ENCODE results near the gene MIR17HG. TPM values are rescaled to one million over a fixed set of nuclear protein-coding genes. Genes with fewer than 3 reads are reported as not detected.

Gene MIR17HG
- total and polyA plus RNA-seq, 7 experiments from 2014 or later: 0.28 to 17.5 (median 11.7) TPM

GRCh38 chr13:91359111-91359510 lies 11.6 kb downstream of the MIR17HG start:
- Mint-ChIP-seq H3K9me3 (peaks cover 0 to 2% (median 0%) of the 10 kb centered on the region in 11 donors), H3K4me3 (no peak overlapping the region), H3K27me3 (no peaks in the 10 kb centered on the region), H3K27ac (peak overlapping the region in 3 of 9 donors; percentile 6 to 67 (median 9)), H3K4me1 (peaks cover 17 to 34% (median 30%) of the 10 kb centered on the region in 7 donors), H3K36me3 (peaks cover 4 to 19% (median 8%) of the 10 kb centered on the region in 5 donors)
- Histone ChIP-seq H3K4me1 (ENCODE audit: control insufficient read depth in 2 of 2, insufficient read depth in 2 of 2, low read length in 2 of 2) (no peaks in the 10 kb centered on the region), H3K9me3 (ENCODE audit: control insufficient read depth in 2 of 3, low read length in 3 of 3) (no peaks in the 10 kb centered on the region), H3K27me3 (ENCODE audit: control insufficient read depth in 2 of 2, insufficient read depth in 2 of 2, low read length in 2 of 2) (no peaks in the 10 kb centered on the region), H3K4me3 (ENCODE audit: low read length) (no peak overlapping the region), H3K27ac (ENCODE audit: low read depth, low read length) (no peak overlapping the region), H3K36me3 (ENCODE audit: control insufficient read depth in 2 of 3, insufficient read depth in 3 of 3, low read length in 3 of 3) (peaks cover 0 to 3% (median 0%) of the 10 kb centered on the region in 3 experiments)
- CTCF ChIA-PET: interaction anchor here (1.2 kb wide), 1 partner anchor 10 kb away, joined by 4 read pairs; no protein-coding TSS in a partner anchor
- intact Hi-C loops (cut with micrococcal nuclease): no loop called here
- POLR2A ChIA-PET: no interaction called here
- DNase-seq (no peak), ATAC-seq (no peak)

- H3K4me1 ChIP-seq (ENCODE audit: control insufficient read depth in 2 of 2, insufficient read depth in 2 of 2, low read length in 2 of 2): no peaks in the 10 kb centered on the region
- no peak overlapping the region for H3K27ac ChIP-seq (ENCODE audit: low read depth, low read length)
- Mint-ChIP-seq H3K27me3 (no peaks in the 10 kb centered on the region), H3K36me3 (peaks cover 3 to 19% (median 7%) of the 10 kb centered on the region in 5 donors), H3K27ac (peak overlapping the region in 3 of 9 donors; percentile 0 to 67 (median 6)), H3K4me3 (no peak overlapping the region), H3K9me3 (peaks cover 0 to 2% (median 0%) of the 10 kb centered on the region in 11 donors), H3K4me1 (peaks cover 17 to 34% (median 28%) of the 10 kb centered on the region in 7 donors)
- POLR2A ChIA-PET: no interaction called here
- no peaks in the 10 kb centered on the region for H3K36me3 ChIP-seq (ENCODE audit: control insufficient read depth in 2 of 3, insufficient read depth in 3 of 3, low read length in 3 of 3)
- no peaks in the 10 kb centered on the region for H3K9me3 ChIP-seq (ENCODE audit: control insufficient read depth in 2 of 3, low read length in 3 of 3)
- CTCF ChIA-PET: interaction anchor here (1.2 kb wide), 1 partner anchor 10 kb away, joined by 4 read pairs; no protein-coding TSS in a partner anchor
- DNase-seq (no peak), ATAC-seq (no peak)
- no peaks in the 10 kb centered on the region for H3K27me3 ChIP-seq (ENCODE audit: control insufficient read depth in 2 of 2, insufficient read depth in 2 of 2, low read length in 2 of 2)
- intact Hi-C loops (cut with micrococcal nuclease): no loop called here
- no peak overlapping the region for H3K4me3 ChIP-seq (ENCODE audit: low read length)
Observed at GRCh38 chr13:91359631-91360030, 12.1 kb downstream of the MIR17HG start.

- Histone ChIP-seq H3K27me3 (ENCODE audit: control insufficient read depth in 2 of 2, insufficient read depth in 2 of 2, low read length in 2 of 2) (no peaks in the 10 kb centered on the region), H3K36me3 (ENCODE audit: control insufficient read depth in 2 of 3, insufficient read depth in 3 of 3, low read length in 3 of 3) (no peaks in the 10 kb centered on the region), H3K4me3 (ENCODE audit: low read length) (no peak overlapping the region), H3K4me1 (ENCODE audit: control insufficient read depth in 2 of 2, insufficient read depth in 2 of 2, low read length in 2 of 2) (no peaks in the 10 kb centered on the region), H3K27ac (ENCODE audit: low read depth, low read length) (no peak overlapping the region), H3K9me3 (ENCODE audit: control insufficient read depth in 2 of 3, low read length in 3 of 3) (no peaks in the 10 kb centered on the region)
- Mint-ChIP-seq H3K4me3 (no peak overlapping the region), H3K4me1 (peaks cover 17 to 34% (median 28%) of the 10 kb centered on the region in 7 donors), H3K36me3 (peaks cover 0 to 19% (median 4%) of the 10 kb centered on the region in 5 donors), H3K27me3 (no peaks in the 10 kb centered on the region), H3K27ac (peak overlapping the region in 2 of 9 donors; percentile 0 to 6), H3K9me3 (peaks cover 0 to 2% (median 0%) of the 10 kb centered on the region in 11 donors)
- intact Hi-C loops (cut with micrococcal nuclease): no loop called here
- ChIA-PET POLR2A (no interaction called here), CTCF (interaction anchor here (1.2 kb wide), 1 partner anchor 11 kb away, joined by 4 read pairs; no protein-coding TSS in a partner anchor)
- ATAC-seq (no peak), DNase-seq (no peak)
Observed at GRCh38 chr13:91360246-91360751, 12.8 kb downstream of the MIR17HG start.

GRCh38 chr13:91361755-91362271 lies 14.3 kb downstream of the MIR17HG start:
- Mint-ChIP-seq H3K27ac (no peak overlapping the region), H3K27me3 (no peaks in the 10 kb centered on the region), H3K9me3 (peaks cover 0 to 2% (median 0%) of the 10 kb centered on the region in 11 donors), H3K4me1 (peaks cover 13 to 32% (median 25%) of the 10 kb centered on the region in 7 donors), H3K4me3 (no peak overlapping the region), H3K36me3 (peaks cover 0 to 10% (median 0%) of the 10 kb centered on the region in 5 donors)
- H3K36me3 ChIP-seq (ENCODE audit: control insufficient read depth in 2 of 3, insufficient read depth in 3 of 3, low read length in 3 of 3): no peaks in the 10 kb centered on the region
- no peaks in the 10 kb centered on the region for H3K27me3 ChIP-seq (ENCODE audit: control insufficient read depth in 2 of 2, insufficient read depth in 2 of 2, low read length in 2 of 2)
- no peak overlapping the region for H3K27ac ChIP-seq (ENCODE audit: low read depth, low read length)
- ChIA-PET CTCF (no interaction called here), POLR2A (no interaction called here)
- H3K4me3 ChIP-seq (ENCODE audit: low read length): no peak overlapping the region
- ATAC-seq (no peak), DNase-seq (no peak)
- intact Hi-C loops (cut with micrococcal nuclease): no loop called here
- no peaks in the 10 kb centered on the region for H3K4me1 ChIP-seq (ENCODE audit: control insufficient read depth in 2 of 2, insufficient read depth in 2 of 2, low read length in 2 of 2)
- H3K9me3 ChIP-seq (ENCODE audit: control insufficient read depth in 2 of 3, low read length in 3 of 3): no peaks in the 10 kb centered on the region

- no peak overlapping the region for H3K4me3 Mint-ChIP-seq
- no peaks in the 10 kb centered on the region for H3K27me3 Mint-ChIP-seq
- intact Hi-C loops (cut with micrococcal nuclease): no loop called here
- H3K36me3 ChIP-seq (ENCODE audit: control insufficient read depth in 2 of 3, insufficient read depth in 3 of 3, low read length in 3 of 3): no peaks in the 10 kb centered on the region
- no peak overlapping the region for H3K27ac Mint-ChIP-seq
- H3K27ac ChIP-seq (ENCODE audit: low read depth, low read length): no peak overlapping the region
- ChIA-PET POLR2A (no interaction called here), CTCF (no interaction called here)
- H3K36me3 Mint-ChIP-seq: peaks cover 0 to 4% (median 0%) of the 10 kb centered on the region in 5 donors
- no peaks in the 10 kb centered on the region for H3K4me1 ChIP-seq (ENCODE audit: control insufficient read depth in 2 of 2, insufficient read depth in 2 of 2, low read length in 2 of 2)
- H3K4me1 Mint-ChIP-seq: peaks cover 14 to 25% (median 19%) of the 10 kb centered on the region in 7 donors
- no peaks in the 10 kb centered on the region for H3K9me3 Mint-ChIP-seq
- no peaks in the 10 kb centered on the region for H3K27me3 ChIP-seq (ENCODE audit: control insufficient read depth in 2 of 2, insufficient read depth in 2 of 2, low read length in 2 of 2)
- DNase-seq (no peak), ATAC-seq (no peak)
- no peak overlapping the region for H3K4me3 ChIP-seq (ENCODE audit: low read length)
- no peaks in the 10 kb centered on the region for H3K9me3 ChIP-seq (ENCODE audit: control insufficient read depth in 2 of 3, low read length in 3 of 3)
Observed at GRCh38 chr13:91362908-91363307, 15.4 kb downstream of the MIR17HG start.

- H3K36me3 ChIP-seq (ENCODE audit: control insufficient read depth in 2 of 3, insufficient read depth in 3 of 3, low read length in 3 of 3): no peaks in the 10 kb centered on the region
- H3K27ac ChIP-seq (ENCODE audit: low read depth, low read length): no peak overlapping the region
- no peak overlapping the region for H3K4me3 ChIP-seq (ENCODE audit: low read length)
- H3K4me1 ChIP-seq (ENCODE audit: control insufficient read depth in 2 of 2, insufficient read depth in 2 of 2, low read length in 2 of 2): no peaks in the 10 kb centered on the region
- Mint-ChIP-seq H3K4me1 (peaks cover 0 to 7% (median 0%) of the 10 kb centered on the region in 7 donors), H3K27me3 (peaks cover 0 to 7% (median 0%) of the 10 kb centered on the region in 5 donors), H3K9me3 (no peaks in the 10 kb centered on the region), H3K36me3 (no peaks in the 10 kb centered on the region), H3K4me3 (no peak overlapping the region), H3K27ac (no peak overlapping the region)
- no peaks in the 10 kb centered on the region for H3K9me3 ChIP-seq (ENCODE audit: control insufficient read depth in 2 of 3, low read length in 3 of 3)
- DNase-seq (no peak), ATAC-seq (no peak)
- CTCF ChIA-PET: no interaction called here
- POLR2A ChIA-PET: no interaction called here
- intact Hi-C loops (cut with micrococcal nuclease): no loop called here
- no peaks in the 10 kb centered on the region for H3K27me3 ChIP-seq (ENCODE audit: control insufficient read depth in 2 of 2, insufficient read depth in 2 of 2, low read length in 2 of 2)
Observed at GRCh38 chr13:91368101-91368500, 20.6 kb downstream of the MIR17HG start.

Measured in naive thymus-derived CD4-positive, alpha-beta T cell (primary cell).